ENCODE results near the gene CTU1. TPM values are rescaled to one million over a fixed set of nuclear protein-coding genes. Genes with fewer than 3 reads are reported as not detected.

Gene CTU1
- total RNA-seq, 3 donors from 2014 or later (not counting 1 experiment from before 2014, with no cell fraction given), result 2.5 to 6.5 (median 3.8) TPM

DNA sequence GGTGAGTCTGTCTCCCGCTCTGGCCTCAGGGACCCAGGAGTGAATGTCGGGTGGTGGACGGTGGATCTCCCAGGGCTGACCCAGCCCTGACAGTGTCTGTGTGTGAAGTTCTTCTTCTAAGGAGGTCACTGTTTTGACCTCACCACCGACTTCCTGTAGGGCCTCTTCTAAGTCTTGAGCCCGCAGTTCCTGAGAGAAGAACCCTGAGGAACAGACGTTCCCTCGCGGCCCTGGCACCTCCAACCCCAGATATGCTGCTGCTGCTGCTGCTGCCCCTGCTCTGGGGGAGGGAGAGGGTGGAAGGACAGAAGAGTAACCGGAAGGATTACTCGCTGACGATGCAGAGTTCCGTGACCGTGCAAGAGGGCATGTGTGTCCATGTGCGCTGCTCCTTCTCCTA, 33.9 kb upstream of the CTU1 start, which contains the start of gene SIGLEC7:
Gene SIGLEC7, plus strand, starts transcription at position 183 of the 400 bp plus-strand sequence. Its CDS starts 69 bp downstream, at position 252.
- ATAC-seq, result peak; percentile 44 to 58 (median 50)
- H3K9me3 ChIP-seq (ENCODE audit: control insufficient read depth, insufficient read depth, low read length), result no peaks in the 10 kb centered on the region
- H3K27ac ChIP-seq (ENCODE audit: low read length), result peak within 1 kb of the TSS; percentile 66
- peaks cover 95% of the 10 kb centered on the region for H3K4me1 ChIP-seq (ENCODE audit: control insufficient read depth, insufficient read depth, low read length)
- no peaks in the 10 kb centered on the region for H3K36me3 Mint-ChIP-seq
- TF ChIP-seq, protein P1, sequence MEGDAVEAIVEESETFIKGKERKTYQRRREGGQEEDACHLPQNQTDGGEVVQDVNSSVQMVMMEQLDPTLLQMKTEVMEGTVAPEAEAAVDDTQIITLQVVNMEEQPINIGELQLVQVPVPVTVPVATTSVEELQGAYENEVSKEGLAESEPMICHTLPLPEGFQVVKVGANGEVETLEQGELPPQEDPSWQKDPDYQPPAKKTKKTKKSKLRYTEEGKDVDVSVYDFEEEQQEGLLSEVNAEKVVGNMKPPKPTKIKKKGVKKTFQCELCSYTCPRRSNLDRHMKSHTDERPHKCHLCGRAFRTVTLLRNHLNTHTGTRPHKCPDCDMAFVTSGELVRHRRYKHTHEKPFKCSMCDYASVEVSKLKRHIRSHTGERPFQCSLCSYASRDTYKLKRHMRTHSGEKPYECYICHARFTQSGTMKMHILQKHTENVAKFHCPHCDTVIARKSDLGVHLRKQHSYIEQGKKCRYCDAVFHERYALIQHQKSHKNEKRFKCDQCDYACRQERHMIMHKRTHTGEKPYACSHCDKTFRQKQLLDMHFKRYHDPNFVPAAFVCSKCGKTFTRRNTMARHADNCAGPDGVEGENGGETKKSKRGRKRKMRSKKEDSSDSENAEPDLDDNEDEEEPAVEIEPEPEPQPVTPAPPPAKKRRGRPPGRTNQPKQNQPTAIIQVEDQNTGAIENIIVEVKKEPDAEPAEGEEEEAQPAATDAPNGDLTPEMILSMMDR (IDR thresholded peaks at IDR 0.05), result no peak
- no peaks in the 10 kb centered on the region for H3K9me3 Mint-ChIP-seq
- H3K4me3 ChIP-seq (ENCODE audit: low read length), result peak within 1 kb of the TSS; percentile 37
- peaks cover 72 to 93% of the 10 kb centered on the region in 2 donors for H3K4me1 Mint-ChIP-seq
- intact Hi-C loops (cut with micrococcal nuclease), result no loop called here
- peak within 1 kb of the TSS; percentile 93 for H3K4me3 Mint-ChIP-seq
- H3K36me3 ChIP-seq (ENCODE audit: control insufficient read depth, insufficient read depth, low read length), result peaks cover 2% of the 10 kb centered on the region
- H3K27ac Mint-ChIP-seq, result peak within 1 kb of the TSS; percentile 93 to 94
- DNase-seq, result peak in 1 of 2 donors; percentile 22
- no peaks in the 10 kb centered on the region for H3K27me3 Mint-ChIP-seq (ENCODE audit: low read depth in 2 of 2)
- H3K27me3 ChIP-seq (ENCODE audit: control insufficient read depth, insufficient read depth, low read length), result no peaks in the 10 kb centered on the region
- 33% methylated on average over 14 of the region's 14 CpGs for WGBS (ENCODE audit: insufficient coverage)

- TF ChIP-seq, protein P1 (IDR thresholded peaks at IDR 0.05), result no peak
- Histone ChIP-seq H3K36me3 (ENCODE audit: control insufficient read depth, insufficient read depth, low read length) (peaks cover 2% of the 10 kb centered on the region), H3K4me3 (ENCODE audit: low read length) (no peak overlapping the region), H3K9me3 (ENCODE audit: control insufficient read depth, insufficient read depth, low read length) (no peaks in the 10 kb centered on the region), H3K27me3 (ENCODE audit: control insufficient read depth, insufficient read depth, low read length) (no peaks in the 10 kb centered on the region), H3K4me1 (ENCODE audit: control insufficient read depth, insufficient read depth, low read length) (peaks cover 95% of the 10 kb centered on the region), H3K27ac (ENCODE audit: low read length) (peak overlapping the region; percentile 66)
- ATAC-seq (no peak), DNase-seq (no peak)
- H3K27me3 Mint-ChIP-seq (ENCODE audit: low read depth in 2 of 2), result no peaks in the 10 kb centered on the region
- peak overlapping the region; percentile 93 to 94 for H3K27ac Mint-ChIP-seq
- peak overlapping the region; percentile 93 for H3K4me3 Mint-ChIP-seq
- no peaks in the 10 kb centered on the region for H3K9me3 Mint-ChIP-seq
- WGBS (ENCODE audit: insufficient coverage), result 90% methylated on average over 6 of the region's 6 CpGs
- H3K36me3 Mint-ChIP-seq, result no peaks in the 10 kb centered on the region
- peaks cover 79 to 93% of the 10 kb centered on the region in 2 donors for H3K4me1 Mint-ChIP-seq
- intact Hi-C loops (cut with micrococcal nuclease), result no loop called here
These were observed 33.0 kb upstream of the CTU1 start for GRCh38 chr19:51141181-51141580.

DNA sequence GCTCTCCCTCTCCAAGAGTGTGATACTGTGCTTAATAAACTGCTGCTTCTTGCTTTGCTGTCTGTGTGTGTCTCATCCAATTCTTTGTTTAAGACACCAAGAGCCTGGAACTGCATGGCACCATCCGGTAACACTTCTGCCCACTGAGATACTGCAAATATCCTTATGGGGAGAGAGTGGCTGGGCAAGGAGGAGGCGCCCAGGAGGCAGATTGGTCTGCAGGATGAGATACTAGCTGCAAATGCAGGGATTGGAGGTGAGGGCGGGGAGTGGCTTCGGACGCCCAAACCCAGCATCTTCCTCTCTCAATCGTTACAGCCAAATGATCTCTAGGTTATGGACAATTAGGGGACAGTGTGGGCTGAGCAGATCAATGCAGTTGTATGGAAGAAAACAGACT, 32.2 kb upstream of the CTU1 start:
- H3K4me3 ChIP-seq (ENCODE audit: low read length), result no peak overlapping the region

More for the DNA sequence above, 32.2 kb upstream of the CTU1 start:
- Histone ChIP-seq H3K27ac (ENCODE audit: low read length) (no peak overlapping the region), H3K9me3 (ENCODE audit: control insufficient read depth, insufficient read depth, low read length) (no peaks in the 10 kb centered on the region), H3K27me3 (ENCODE audit: control insufficient read depth, insufficient read depth, low read length) (no peaks in the 10 kb centered on the region), H3K36me3 (ENCODE audit: control insufficient read depth, insufficient read depth, low read length) (no peaks in the 10 kb centered on the region), H3K4me1 (ENCODE audit: control insufficient read depth, insufficient read depth, low read length) (peaks cover 94% of the 10 kb centered on the region)
- Mint-ChIP-seq H3K36me3 (no peaks in the 10 kb centered on the region), H3K27ac (peak overlapping the region; percentile 93 to 94), H3K4me1 (peaks cover 79 to 93% of the 10 kb centered on the region in 2 donors), H3K27me3 (ENCODE audit: low read depth in 2 of 2) (no peaks in the 10 kb centered on the region), H3K4me3 (peak overlapping the region; percentile 58), H3K9me3 (no peaks in the 10 kb centered on the region)
- DNase-seq (no peak), ATAC-seq (no peak)
- intact Hi-C loops (cut with micrococcal nuclease), result no loop called here
- 92% methylated on average over 5 of the region's 6 CpGs for WGBS (ENCODE audit: insufficient coverage)
- TF ChIP-seq, protein P1 (IDR thresholded peaks at IDR 0.05), result no peak

Measured in natural killer cell (primary cell).